Cardiac fibroblast (primary cell): ENCODE data around the gene OR2Y1.
"Not testable (repeated sequence)": the region's sequence is repeated elsewhere in the genome, so short reads cannot be mapped to it uniquely, and the experiment has no call there.

ENCODE experiments used
- DNase-seq, 2 donors: peaks; one replicate each; pipeline versions ENCODE4 v3.0.0 to v3.0.0-alpha.2; 2010; ENCODE audit warnings: low read depth in 2 of 2
- H3K4me3 ChIP-seq, 2 donors: replicated peaks in 1 of 2; 1 replicate in 1 of 2; 2 replicates in 1 of 2; pipeline ENCODE4 v1.5.1; 2011; ENCODE audit warnings: low read depth in 2 of 2, low read length in 2 of 2, mild to moderate bottlenecking in 2 of 2, moderate library complexity in 1 of 2
- CTCF ChIP-seq: IDR thresholded peaks from one replicate; pipeline ENCODE4 v1.5.1; 2011; ENCODE audit warnings: low read depth, mild to moderate bottlenecking, low read length, inconsistent platforms

OR2Y1 gene

GRCh38 chr5:180784497-180785097, 44.7 kb upstream of the OR2Y1 start:
- peak; percentile 91 to 92 for DNase-seq
- H3K4me3 ChIP-seq = no peak overlapping the region
- TF ChIP-seq CTCF = peak; percentile 76

- TF ChIP-seq CTCF = no peak
These were observed 43.6 kb upstream of the OR2Y1 start for GRCh38 chr5:180783340-180784052.

GRCh38 chr5:180782748-180783147, 42.9 kb upstream of the OR2Y1 start:
- DNase-seq = no peak
- H3K4me3 ChIP-seq = no peak overlapping the region
- TF ChIP-seq CTCF = no peak

More at GRCh38 chr5:180783340-180784052, 43.6 kb upstream of the OR2Y1 start:
- no peak overlapping the region for H3K4me3 ChIP-seq
- no peak for DNase-seq

- H3K4me3 ChIP-seq, DNase-seq: not testable (repeated sequence)
These were observed 42.1 kb upstream of the OR2Y1 start for GRCh38 chr5:180781900-180782326.

- no peak for TF ChIP-seq CTCF
- no peak overlapping the region for H3K4me3 ChIP-seq
- DNase-seq = no peak
These were observed 40.2 kb upstream of the OR2Y1 start for GRCh38 chr5:180779985-180780610.

GRCh38 chr5:180777475-180777874, 37.6 kb upstream of the OR2Y1 start:
- DNase-seq = no peak
- no peak for TF ChIP-seq CTCF

GRCh38 chr5:180776376-180776775, 36.5 kb upstream of the OR2Y1 start:
- no peak for DNase-seq
- TF ChIP-seq CTCF = no peak
- H3K4me3 ChIP-seq = no peak overlapping the region

More at GRCh38 chr5:180777475-180777874, 37.6 kb upstream of the OR2Y1 start:
- H3K4me3 ChIP-seq = no peak overlapping the region
